ENCODE data around the gene NKD2. TPM values are rescaled to one million over a fixed set of nuclear protein-coding genes. Genes with fewer than 3 reads are reported as not detected.

Gene NKD2
- total and polyA plus RNA-seq, 2 donors: 5.1 to 12.4 TPM

GRCh38 chr5:1038417-1039209 is 30.0 kb downstream of the NKD2 start:
- DNase-seq (ENCODE audit: low read depth in 6 of 9, low spot score in 9 of 9): no peak
- H3K27me3 ChIP-seq (ENCODE audit: control insufficient read depth in 2 of 2, insufficient read depth in 1 of 2, low read length in 1 of 2): no peaks in the 10 kb centered on the region
- H3K36me3 ChIP-seq (ENCODE audit: control insufficient read depth in 2 of 2, insufficient read depth in 2 of 2, low read length in 1 of 2): peaks cover 8 to 22% of the 10 kb centered on the region in 2 donors
- H3K27ac ChIP-seq (ENCODE audit: low read depth in 1 of 2, low read length in 1 of 2): no peak overlapping the region
- H3K9me3 ChIP-seq (ENCODE audit: control insufficient read depth in 2 of 2, insufficient read depth in 1 of 2, low read length in 1 of 2): peaks cover 2 to 11% of the 10 kb centered on the region in 2 donors
- no peaks in the 10 kb centered on the region for H3K4me1 ChIP-seq (ENCODE audit: control insufficient read depth in 2 of 2, insufficient read depth in 2 of 2, low read length in 2 of 2)
- WGBS: 89% methylated on average over 28 of the region's 28 CpGs
- no peak overlapping the region for H3K4me3 ChIP-seq (ENCODE audit: low read length in 2 of 2)

GRCh38 chr5:1039210-1039548 is 30.6 kb downstream of the NKD2 start:
- Histone ChIP-seq H3K4me1 (ENCODE audit: control insufficient read depth in 2 of 2, insufficient read depth in 2 of 2, low read length in 2 of 2) (no peaks in the 10 kb centered on the region), H3K27ac (ENCODE audit: low read depth in 1 of 2, low read length in 1 of 2) (no peak overlapping the region), H3K9me3 (ENCODE audit: control insufficient read depth in 2 of 2, insufficient read depth in 1 of 2, low read length in 1 of 2) (peaks cover 2 to 11% of the 10 kb centered on the region in 2 donors), H3K4me3 (ENCODE audit: low read length in 2 of 2) (no peak overlapping the region), H3K36me3 (ENCODE audit: control insufficient read depth in 2 of 2, insufficient read depth in 2 of 2, low read length in 1 of 2) (peaks cover 7 to 18% of the 10 kb centered on the region in 2 donors), H3K27me3 (ENCODE audit: control insufficient read depth in 2 of 2, insufficient read depth in 1 of 2, low read length in 1 of 2) (no peaks in the 10 kb centered on the region)
- 93% methylated on average over 16 of the region's 16 CpGs for WGBS
- DNase-seq (ENCODE audit: low read depth in 6 of 9, low spot score in 9 of 9): no peak

- H3K4me1 ChIP-seq (ENCODE audit: control insufficient read depth in 2 of 2, insufficient read depth in 2 of 2, low read length in 2 of 2): no peaks in the 10 kb centered on the region
- peaks cover 7 to 15% of the 10 kb centered on the region in 2 donors for H3K36me3 ChIP-seq (ENCODE audit: control insufficient read depth in 2 of 2, insufficient read depth in 2 of 2, low read length in 1 of 2)
- WGBS: 95% methylated on average over 16 of the region's 18 CpGs
- H3K4me3 ChIP-seq (ENCODE audit: low read length in 2 of 2): no peak overlapping the region
- H3K27me3 ChIP-seq (ENCODE audit: control insufficient read depth in 2 of 2, insufficient read depth in 1 of 2, low read length in 1 of 2): no peaks in the 10 kb centered on the region
- no peak overlapping the region for H3K27ac ChIP-seq (ENCODE audit: low read depth in 1 of 2, low read length in 1 of 2)
- DNase-seq (ENCODE audit: low read depth in 6 of 9, low spot score in 9 of 9): no peak
- peaks cover 2 to 11% of the 10 kb centered on the region in 2 donors for H3K9me3 ChIP-seq (ENCODE audit: control insufficient read depth in 2 of 2, insufficient read depth in 1 of 2, low read length in 1 of 2)
These were observed 31.2 kb downstream of the NKD2 start for GRCh38 chr5:1039706-1040260.

GRCh38 chr5:1040571-1040970 is 32.0 kb downstream of the NKD2 start:
- 97% methylated on average over 10 of the region's 10 CpGs for WGBS
- DNase-seq (ENCODE audit: low read depth in 6 of 9, low spot score in 9 of 9): no peak

GRCh38 chr5:1041225-1042143 is 32.9 kb downstream of the NKD2 start:
- DNase-seq (ENCODE audit: low read depth in 6 of 9, low spot score in 9 of 9): no peak
- no peaks in the 10 kb centered on the region for H3K27me3 ChIP-seq (ENCODE audit: control insufficient read depth in 2 of 2, insufficient read depth in 1 of 2, low read length in 1 of 2)
- peaks cover 2 to 11% of the 10 kb centered on the region in 2 donors for H3K9me3 ChIP-seq (ENCODE audit: control insufficient read depth in 2 of 2, insufficient read depth in 1 of 2, low read length in 1 of 2)
- no peak overlapping the region for H3K4me3 ChIP-seq (ENCODE audit: low read length in 2 of 2)
- H3K36me3 ChIP-seq (ENCODE audit: control insufficient read depth in 2 of 2, insufficient read depth in 2 of 2, low read length in 1 of 2): peaks cover 7 to 15% of the 10 kb centered on the region in 2 donors
- H3K27ac ChIP-seq (ENCODE audit: low read depth in 1 of 2, low read length in 1 of 2): no peak overlapping the region
- WGBS: 94% methylated on average over 15 of the region's 15 CpGs
- no peaks in the 10 kb centered on the region for H3K4me1 ChIP-seq (ENCODE audit: control insufficient read depth in 2 of 2, insufficient read depth in 2 of 2, low read length in 2 of 2)

More at GRCh38 chr5:1040571-1040970, 32.0 kb downstream of the NKD2 start:
- H3K9me3 ChIP-seq (ENCODE audit: control insufficient read depth in 2 of 2, insufficient read depth in 1 of 2, low read length in 1 of 2): peaks cover 2 to 11% of the 10 kb centered on the region in 2 donors
- H3K4me1 ChIP-seq (ENCODE audit: control insufficient read depth in 2 of 2, insufficient read depth in 2 of 2, low read length in 2 of 2): no peaks in the 10 kb centered on the region
- H3K36me3 ChIP-seq (ENCODE audit: control insufficient read depth in 2 of 2, insufficient read depth in 2 of 2, low read length in 1 of 2): peaks cover 7 to 15% of the 10 kb centered on the region in 2 donors
- H3K27me3 ChIP-seq (ENCODE audit: control insufficient read depth in 2 of 2, insufficient read depth in 1 of 2, low read length in 1 of 2): no peaks in the 10 kb centered on the region
- H3K4me3 ChIP-seq (ENCODE audit: low read length in 2 of 2): no peak overlapping the region
- no peak overlapping the region for H3K27ac ChIP-seq (ENCODE audit: low read depth in 1 of 2, low read length in 1 of 2)

GRCh38 chr5:1042626-1043025 is 34.0 kb downstream of the NKD2 start:
- DNase-seq (ENCODE audit: low read depth in 6 of 9, low spot score in 9 of 9): no peak
- H3K4me1 ChIP-seq (ENCODE audit: control insufficient read depth in 2 of 2, insufficient read depth in 2 of 2, low read length in 2 of 2): no peaks in the 10 kb centered on the region
- H3K36me3 ChIP-seq (ENCODE audit: control insufficient read depth in 2 of 2, insufficient read depth in 2 of 2, low read length in 1 of 2): peaks cover 3 to 12% of the 10 kb centered on the region in 2 donors
- peaks cover 2 to 11% of the 10 kb centered on the region in 2 donors for H3K9me3 ChIP-seq (ENCODE audit: control insufficient read depth in 2 of 2, insufficient read depth in 1 of 2, low read length in 1 of 2)
- no peak overlapping the region for H3K27ac ChIP-seq (ENCODE audit: low read depth in 1 of 2, low read length in 1 of 2)
- H3K4me3 ChIP-seq (ENCODE audit: low read length in 2 of 2): no peak overlapping the region
- WGBS: 94% methylated on average over 7 of the region's 7 CpGs
- H3K27me3 ChIP-seq (ENCODE audit: control insufficient read depth in 2 of 2, insufficient read depth in 1 of 2, low read length in 1 of 2): no peaks in the 10 kb centered on the region

GRCh38 chr5:1043327-1043726 is 34.7 kb downstream of the NKD2 start:
- Histone ChIP-seq H3K4me1 (ENCODE audit: control insufficient read depth in 2 of 2, insufficient read depth in 2 of 2, low read length in 2 of 2) (no peaks in the 10 kb centered on the region), H3K27ac (ENCODE audit: low read depth in 1 of 2, low read length in 1 of 2) (no peak overlapping the region), H3K4me3 (ENCODE audit: low read length in 2 of 2) (no peak overlapping the region), H3K27me3 (ENCODE audit: control insufficient read depth in 2 of 2, insufficient read depth in 1 of 2, low read length in 1 of 2) (no peaks in the 10 kb centered on the region), H3K36me3 (ENCODE audit: control insufficient read depth in 2 of 2, insufficient read depth in 2 of 2, low read length in 1 of 2) (peaks cover 2 to 6% of the 10 kb centered on the region in 2 donors), H3K9me3 (ENCODE audit: control insufficient read depth in 2 of 2, insufficient read depth in 1 of 2, low read length in 1 of 2) (peaks cover 2 to 11% of the 10 kb centered on the region in 2 donors)
- WGBS: 93% methylated on average over 7 of the region's 7 CpGs
- no peak for DNase-seq (ENCODE audit: low read depth in 6 of 9, low spot score in 9 of 9)

GRCh38 chr5:1044117-1044516 is 35.5 kb downstream of the NKD2 start:
- Histone ChIP-seq H3K36me3 (ENCODE audit: control insufficient read depth in 2 of 2, insufficient read depth in 2 of 2, low read length in 1 of 2) (no peaks in the 10 kb centered on the region), H3K4me3 (ENCODE audit: low read length in 2 of 2) (no peak overlapping the region), H3K4me1 (ENCODE audit: control insufficient read depth in 2 of 2, insufficient read depth in 2 of 2, low read length in 2 of 2) (no peaks in the 10 kb centered on the region), H3K27me3 (ENCODE audit: control insufficient read depth in 2 of 2, insufficient read depth in 1 of 2, low read length in 1 of 2) (no peaks in the 10 kb centered on the region), H3K27ac (ENCODE audit: low read depth in 1 of 2, low read length in 1 of 2) (no peak overlapping the region), H3K9me3 (ENCODE audit: control insufficient read depth in 2 of 2, insufficient read depth in 1 of 2, low read length in 1 of 2) (peaks cover 2 to 11% of the 10 kb centered on the region in 2 donors)
- no peak for DNase-seq (ENCODE audit: low read depth in 6 of 9, low spot score in 9 of 9)
- 95% methylated on average over 5 of the region's 5 CpGs for WGBS
